ENCODE results near the gene RAD51B.

DNA sequence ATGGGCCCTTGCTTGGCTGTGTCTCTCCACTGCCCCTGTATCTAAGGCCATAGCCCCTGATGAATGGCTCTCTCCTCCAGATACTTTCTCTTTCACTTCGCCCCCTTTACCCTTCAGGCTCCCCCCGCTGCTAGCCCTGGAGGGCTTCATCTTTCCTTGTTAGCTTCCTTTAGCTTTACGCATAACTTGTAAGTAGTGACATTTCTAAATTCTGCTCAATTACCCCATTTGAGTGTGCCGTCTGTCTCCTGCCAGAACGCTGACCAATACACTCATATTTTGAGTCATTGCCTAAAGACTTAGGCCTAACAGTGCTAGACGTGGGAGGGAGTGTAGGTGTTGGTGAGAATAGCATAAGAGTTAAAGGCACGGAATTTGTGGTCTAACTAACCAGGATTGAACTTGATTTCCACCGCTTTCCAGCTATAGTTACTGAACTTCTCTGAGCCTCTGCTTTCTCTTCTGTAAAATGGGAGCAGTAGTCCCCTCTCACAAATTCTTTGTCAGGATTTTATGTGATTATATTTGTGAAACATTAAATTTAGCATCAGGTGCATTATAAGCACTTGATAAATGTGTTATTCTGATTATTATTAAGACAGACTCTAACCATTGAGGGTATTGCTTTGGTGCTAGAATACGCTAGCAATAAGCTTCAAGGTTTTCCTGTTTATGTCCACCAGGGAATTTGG is 844.0 kb downstream of the RAD51B start:
- TF ChIP-seq, protein P1, sequence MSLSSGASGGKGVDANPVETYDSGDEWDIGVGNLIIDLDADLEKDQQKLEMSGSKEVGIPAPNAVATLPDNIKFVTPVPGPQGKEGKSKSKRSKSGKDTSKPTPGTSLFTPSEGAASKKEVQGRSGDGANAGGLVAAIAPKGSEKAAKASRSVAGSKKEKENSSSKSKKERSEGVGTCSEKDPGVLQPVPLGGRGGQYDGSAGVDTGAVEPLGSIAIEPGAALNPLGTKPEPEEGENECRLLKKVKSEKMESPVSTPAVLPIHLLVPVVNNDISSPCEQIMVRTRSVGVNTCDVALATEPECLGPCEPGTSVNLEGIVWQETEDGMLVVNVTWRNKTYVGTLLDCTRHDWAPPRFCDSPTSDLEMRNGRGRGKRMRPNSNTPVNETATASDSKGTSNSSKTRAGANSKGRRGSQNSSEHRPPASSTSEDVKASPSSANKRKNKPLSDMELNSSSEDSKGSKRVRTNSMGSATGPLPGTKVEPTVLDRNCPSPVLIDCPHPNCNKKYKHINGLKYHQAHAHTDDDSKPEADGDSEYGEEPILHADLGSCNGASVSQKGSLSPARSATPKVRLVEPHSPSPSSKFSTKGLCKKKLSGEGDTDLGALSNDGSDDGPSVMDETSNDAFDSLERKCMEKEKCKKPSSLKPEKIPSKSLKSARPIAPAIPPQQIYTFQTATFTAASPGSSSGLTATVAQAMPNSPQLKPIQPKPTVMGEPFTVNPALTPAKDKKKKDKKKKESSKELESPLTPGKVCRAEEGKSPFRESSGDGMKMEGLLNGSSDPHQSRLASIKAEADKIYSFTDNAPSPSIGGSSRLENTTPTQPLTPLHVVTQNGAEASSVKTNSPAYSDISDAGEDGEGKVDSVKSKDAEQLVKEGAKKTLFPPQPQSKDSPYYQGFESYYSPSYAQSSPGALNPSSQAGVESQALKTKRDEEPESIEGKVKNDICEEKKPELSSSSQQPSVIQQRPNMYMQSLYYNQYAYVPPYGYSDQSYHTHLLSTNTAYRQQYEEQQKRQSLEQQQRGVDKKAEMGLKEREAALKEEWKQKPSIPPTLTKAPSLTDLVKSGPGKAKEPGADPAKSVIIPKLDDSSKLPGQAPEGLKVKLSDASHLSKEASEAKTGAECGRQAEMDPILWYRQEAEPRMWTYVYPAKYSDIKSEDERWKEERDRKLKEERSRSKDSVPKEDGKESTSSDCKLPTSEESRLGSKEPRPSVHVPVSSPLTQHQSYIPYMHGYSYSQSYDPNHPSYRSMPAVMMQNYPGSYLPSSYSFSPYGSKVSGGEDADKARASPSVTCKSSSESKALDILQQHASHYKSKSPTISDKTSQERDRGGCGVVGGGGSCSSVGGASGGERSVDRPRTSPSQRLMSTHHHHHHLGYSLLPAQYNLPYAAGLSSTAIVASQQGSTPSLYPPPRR (CRISPR knock-in tag; IDR thresholded peaks at IDR 0.05; ENCODE audit: borderline replicate concordance) = no peak
- TF ChIP-seq, protein P2, sequence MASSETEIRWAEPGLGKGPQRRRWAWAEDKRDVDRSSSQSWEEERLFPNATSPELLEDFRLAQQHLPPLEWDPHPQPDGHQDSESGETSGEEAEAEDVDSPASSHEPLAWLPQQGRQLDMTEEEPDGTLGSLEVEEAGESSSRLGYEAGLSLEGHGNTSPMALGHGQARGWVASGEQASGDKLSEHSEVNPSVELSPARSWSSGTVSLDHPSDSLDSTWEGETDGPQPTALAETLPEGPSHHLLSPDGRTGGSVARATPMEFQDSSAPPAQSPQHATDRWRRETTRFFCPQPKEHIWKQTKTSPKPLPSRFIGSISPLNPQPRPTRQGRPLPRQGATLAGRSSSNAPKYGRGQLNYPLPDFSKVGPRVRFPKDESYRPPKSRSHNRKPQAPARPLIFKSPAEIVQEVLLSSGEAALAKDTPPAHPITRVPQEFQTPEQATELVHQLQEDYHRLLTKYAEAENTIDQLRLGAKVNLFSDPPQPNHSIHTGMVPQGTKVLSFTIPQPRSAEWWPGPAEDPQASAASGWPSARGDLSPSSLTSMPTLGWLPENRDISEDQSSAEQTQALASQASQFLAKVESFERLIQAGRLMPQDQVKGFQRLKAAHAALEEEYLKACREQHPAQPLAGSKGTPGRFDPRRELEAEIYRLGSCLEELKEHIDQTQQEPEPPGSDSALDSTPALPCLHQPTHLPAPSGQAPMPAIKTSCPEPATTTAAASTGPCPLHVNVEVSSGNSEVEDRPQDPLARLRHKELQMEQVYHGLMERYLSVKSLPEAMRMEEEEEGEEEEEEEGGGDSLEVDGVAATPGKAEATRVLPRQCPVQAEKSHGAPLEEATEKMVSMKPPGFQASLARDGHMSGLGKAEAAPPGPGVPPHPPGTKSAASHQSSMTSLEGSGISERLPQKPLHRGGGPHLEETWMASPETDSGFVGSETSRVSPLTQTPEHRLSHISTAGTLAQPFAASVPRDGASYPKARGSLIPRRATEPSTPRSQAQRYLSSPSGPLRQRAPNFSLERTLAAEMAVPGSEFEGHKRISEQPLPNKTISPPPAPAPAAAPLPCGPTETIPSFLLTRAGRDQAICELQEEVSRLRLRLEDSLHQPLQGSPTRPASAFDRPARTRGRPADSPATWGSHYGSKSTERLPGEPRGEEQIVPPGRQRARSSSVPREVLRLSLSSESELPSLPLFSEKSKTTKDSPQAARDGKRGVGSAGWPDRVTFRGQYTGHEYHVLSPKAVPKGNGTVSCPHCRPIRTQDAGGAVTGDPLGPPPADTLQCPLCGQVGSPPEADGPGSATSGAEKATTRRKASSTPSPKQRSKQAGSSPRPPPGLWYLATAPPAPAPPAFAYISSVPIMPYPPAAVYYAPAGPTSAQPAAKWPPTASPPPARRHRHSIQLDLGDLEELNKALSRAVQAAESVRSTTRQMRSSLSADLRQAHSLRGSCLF (CRISPR knock-in tag; IDR thresholded peaks at IDR 0.05; ENCODE audit: borderline replicate concordance) = no peak
- TF ChIP-seq ISX (CRISPR knock-in tag; conservative IDR thresholded peaks at IDR 0.05) (no peak), POLR2AphosphoS2 (IDR thresholded peaks at IDR 0.05; ENCODE audit: low read depth, low read length) (no peak)

Measured in HepG2 (cell line).